Measurements from ENCODE around the gene ZKSCAN2. TPM values are rescaled to one million over a fixed set of nuclear protein-coding genes. Genes with fewer than 3 reads are reported as not detected.

ZKSCAN2 gene
- total and polyA plus RNA-seq, 2 of the 4 experiments (the other 2 are of a cell fraction): 1.6 to 3.8 TPM

DNA sequence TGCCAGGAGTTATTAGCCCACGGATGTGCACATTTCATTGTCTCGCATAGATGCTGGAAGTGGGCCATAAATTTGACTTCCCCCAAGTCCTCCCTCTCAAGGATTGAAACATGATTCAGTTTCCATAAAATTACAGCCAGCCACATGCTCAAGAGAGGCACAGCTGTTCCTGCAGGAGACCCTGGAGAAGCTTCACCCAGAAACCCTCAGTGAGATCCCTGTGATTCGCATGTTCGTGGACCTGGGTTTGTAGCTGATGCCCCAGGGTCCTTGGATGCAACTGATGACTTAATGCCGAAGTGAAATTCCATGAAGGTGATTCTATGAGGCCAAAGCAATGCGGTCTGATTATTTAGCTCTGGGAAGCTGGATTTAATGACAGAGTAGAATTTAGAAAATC is 65.5 kb downstream of the ZKSCAN2 start:
- Histone ChIP-seq H2BK15ac (ENCODE audit: low read depth, low read length) (no peak overlapping the region), H3K56ac (ENCODE audit: extremely low read depth, insufficient read depth, low read length) (no peak overlapping the region), H4K5ac (ENCODE audit: low read depth, low read length) (no peak overlapping the region), H3K4me2 (ENCODE audit: low read depth, low read length) (no peak overlapping the region), H4K20me1 (ENCODE audit: insufficient read depth, low read length) (no peaks in the 10 kb centered on the region), H3K9me3 (ENCODE audit: control insufficient read depth, insufficient read depth, low read length) (no peaks in the 10 kb centered on the region), H3K9ac (ENCODE audit: low read depth, low read length) (no peak overlapping the region), H2BK5ac (ENCODE audit: low read depth, low read length, poor library complexity, severe bottlenecking) (no peak overlapping the region), H3K4me3 (ENCODE audit: insufficient read depth, low read depth, low read length) (no peak overlapping the region), H2BK120ac (ENCODE audit: low read depth, low read length) (no peak overlapping the region), H3K23ac (ENCODE audit: low read depth, low read length) (no peak overlapping the region), H2AK9ac (replicated peaks; ENCODE audit: low read depth, low read length, poor library complexity) (no peak overlapping the region), H3K36me3 (ENCODE audit: control insufficient read depth, insufficient read depth, low read length) (no peaks in the 10 kb centered on the region), H2AFZ (replicated peaks; ENCODE audit: low read length, poor library complexity) (no peak overlapping the region), H3K27me3 (ENCODE audit: control insufficient read depth, insufficient read depth, low read length) (no peaks in the 10 kb centered on the region), H3K27ac (ENCODE audit: insufficient read depth, low read length) (no peak overlapping the region), H2AK5ac (ENCODE audit: low read depth, low read length) (no peak overlapping the region), H4K8ac (ENCODE audit: low read depth in 2 of 2, low read length in 2 of 2) (no peak overlapping the region), H2BK20ac (ENCODE audit: low read depth, low read length) (no peak overlapping the region), H3K79me1 (ENCODE audit: low read depth in 1 of 2, low read length in 2 of 2) (no peaks in the 10 kb centered on the region), H4K91ac (ENCODE audit: insufficient read depth, low read depth, low read length) (no peak overlapping the region), H3K4me1 (ENCODE audit: control insufficient read depth, insufficient read depth, low read length) (no peaks in the 10 kb centered on the region), H3K18ac (ENCODE audit: low read depth, low read length) (no peak overlapping the region), H3K9me1 (ENCODE audit: insufficient read depth, low read length) (peaks cover 4% of the 10 kb centered on the region; the same call in 1 of the 2 replicates), H3K14ac (replicated peaks; ENCODE audit: low read depth, low read length) (no peak overlapping the region), H3K4ac (ENCODE audit: low read depth, low read length) (no peak overlapping the region)
- TF ChIP-seq MXI1 (IDR thresholded peaks at IDR 0.05; ENCODE audit: borderline replicate concordance, low read depth, low read length): no peak
- no peak for TF ChIP-seq CEBPB (IDR thresholded peaks at IDR 0.05; ENCODE audit: low read depth, low read length)
- TF ChIP-seq, protein P1, sequence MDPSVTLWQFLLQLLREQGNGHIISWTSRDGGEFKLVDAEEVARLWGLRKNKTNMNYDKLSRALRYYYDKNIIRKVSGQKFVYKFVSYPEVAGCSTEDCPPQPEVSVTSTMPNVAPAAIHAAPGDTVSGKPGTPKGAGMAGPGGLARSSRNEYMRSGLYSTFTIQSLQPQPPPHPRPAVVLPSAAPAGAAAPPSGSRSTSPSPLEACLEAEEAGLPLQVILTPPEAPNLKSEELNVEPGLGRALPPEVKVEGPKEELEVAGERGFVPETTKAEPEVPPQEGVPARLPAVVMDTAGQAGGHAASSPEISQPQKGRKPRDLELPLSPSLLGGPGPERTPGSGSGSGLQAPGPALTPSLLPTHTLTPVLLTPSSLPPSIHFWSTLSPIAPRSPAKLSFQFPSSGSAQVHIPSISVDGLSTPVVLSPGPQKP (IDR thresholded peaks at IDR 0.05; ENCODE audit: borderline replicate concordance, low read depth, low read length): no peak
- TF ChIP-seq MAZ (IDR thresholded peaks at IDR 0.05; ENCODE audit: borderline replicate concordance, low read depth, low read length): no peak
- TF ChIP-seq POLR2A (IDR thresholded peaks at IDR 0.05; ENCODE audit: low read depth, low read length): no peak
- TF ChIP-seq FOS (IDR thresholded peaks at IDR 0.05; ENCODE audit: low read depth, low read length): no peak
- TF ChIP-seq MAFK (IDR thresholded peaks at IDR 0.05; ENCODE audit: low read depth, low read length): no peak
- TF ChIP-seq RCOR1 (IDR thresholded peaks at IDR 0.05; ENCODE audit: insufficient replicate concordance, low read length): no peak
- no peak for TF ChIP-seq RAD21 (IDR thresholded peaks at IDR 0.05; ENCODE audit: low read length)
- no peak for TF ChIP-seq BHLHE40 (IDR thresholded peaks at IDR 0.05; ENCODE audit: low read depth, low read length)
- no peak for TF ChIP-seq SMC3 (IDR thresholded peaks at IDR 0.05; ENCODE audit: low read depth, low read length)
- no peak for TF ChIP-seq CHD1 (IDR thresholded peaks at IDR 0.05; ENCODE audit: low read depth, low read length)
- no peak for TF ChIP-seq CTCF (conservative IDR thresholded peaks at IDR 0.05; ENCODE audit: low read depth, low read length)
- TF ChIP-seq RFX5 (IDR thresholded peaks at IDR 0.05; ENCODE audit: low read depth, low read length): no peak
- TF ChIP-seq NFE2L2 (IDR thresholded peaks at IDR 0.05; ENCODE audit: low read depth, low read length): no peak
- TF ChIP-seq USF2 (IDR thresholded peaks at IDR 0.05; ENCODE audit: low read depth, low read length): no peak
- WGBS, 2 experiments (ENCODE audit: extremely low coverage in 2 of 2, insufficient read length in 1 of 2): 69% methylated on average over 5 of the region's 6 CpGs; no CpG with 5 or more reads in 1 of the 2 experiments
- ATAC-seq (ENCODE audit: low read depth) (peak; percentile 11; the same call in 1 of the 2 replicates), DNase-seq (peak; percentile 19)
- dilution Hi-C loops (cut with HindIII; ENCODE audit: low sequenced_read_pairs, unreplicated experiment): no loop called here
- intact Hi-C loops (cut with micrococcal nuclease): no loop called here
- POLR2A ChIA-PET (ENCODE audit: unreplicated experiment): no interaction called here
- in situ Hi-C loops (cut with MboI; ENCODE audit: low sequenced_read_pairs): no loop called here
- CTCF ChIA-PET: no interaction called here
- no TSS peak for BruUV-seq (replicated peaks)

Measured in IMR-90 (cell line).